Measurements from ENCODE around the gene ROPN1.
A peak's percentile ranks its signal among the peaks of the same experiment; 100 is the strongest.
"Not testable (repeated sequence)": the region's sequence is repeated elsewhere in the genome, so short reads cannot be mapped to it uniquely, and the experiment has no call there.

Gene ROPN1

DNA sequence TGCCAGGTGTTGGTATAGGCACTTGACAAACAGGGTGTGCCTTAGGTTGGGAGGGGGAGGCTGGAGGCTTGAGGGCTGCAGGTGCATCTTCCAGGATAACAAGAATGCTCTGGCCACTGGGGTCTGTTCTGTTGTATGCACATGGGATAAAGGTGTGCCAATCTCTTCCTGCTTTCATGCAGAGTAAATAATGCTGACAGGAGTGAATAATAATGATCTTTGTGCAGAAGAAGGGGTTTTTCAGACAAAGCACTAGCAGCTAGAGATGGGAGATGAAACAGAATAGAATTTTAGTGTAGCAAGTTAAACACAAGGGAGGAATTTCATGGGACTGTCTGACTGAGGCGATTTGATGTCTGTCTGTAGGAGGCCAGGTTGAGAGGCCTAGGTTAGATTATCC, 1.9 kb upstream of the ROPN1 start:
- no peak for DNase-seq

DNA sequence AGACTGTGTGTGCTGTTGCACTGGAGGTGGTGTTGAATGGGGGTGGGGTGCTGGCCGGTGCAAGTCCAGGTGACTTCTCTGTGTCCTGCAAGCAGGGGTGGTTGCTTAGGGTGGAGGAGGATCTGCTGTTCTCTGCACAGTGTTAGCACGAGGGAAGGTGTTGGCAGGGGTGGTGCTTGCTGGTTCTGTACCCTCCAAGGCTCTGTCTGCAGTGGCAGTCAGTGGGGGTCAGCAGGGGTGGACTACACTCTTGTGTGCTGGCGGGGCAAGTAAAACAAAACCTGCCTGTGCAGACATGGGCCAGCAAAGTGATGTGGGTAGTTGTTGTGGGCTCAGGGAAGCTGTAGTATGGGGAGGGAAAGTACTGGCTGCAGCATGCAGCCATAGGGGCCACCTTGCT, 5.5 kb downstream of the ROPN1 start:
- DNase-seq: no peak

DNA sequence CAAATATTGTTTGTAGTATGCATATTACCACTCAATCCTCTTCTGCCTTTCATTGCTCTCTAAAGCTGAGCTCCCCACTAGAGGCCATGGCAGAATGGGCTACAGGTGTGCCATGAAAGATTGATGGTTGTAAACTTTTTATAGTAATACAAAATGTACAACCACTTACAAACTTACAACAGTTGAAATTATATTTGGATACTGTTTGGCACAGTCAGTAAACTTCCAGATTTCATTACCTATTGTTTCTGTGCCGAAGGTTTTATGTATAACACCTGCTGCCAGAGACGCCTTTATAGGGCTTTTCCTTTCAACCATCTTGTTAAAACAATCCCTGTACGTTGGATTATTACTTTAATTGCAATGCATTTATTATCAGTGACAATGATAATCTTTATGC, 7.0 kb downstream of the ROPN1 start:
- no peak for DNase-seq

DNA sequence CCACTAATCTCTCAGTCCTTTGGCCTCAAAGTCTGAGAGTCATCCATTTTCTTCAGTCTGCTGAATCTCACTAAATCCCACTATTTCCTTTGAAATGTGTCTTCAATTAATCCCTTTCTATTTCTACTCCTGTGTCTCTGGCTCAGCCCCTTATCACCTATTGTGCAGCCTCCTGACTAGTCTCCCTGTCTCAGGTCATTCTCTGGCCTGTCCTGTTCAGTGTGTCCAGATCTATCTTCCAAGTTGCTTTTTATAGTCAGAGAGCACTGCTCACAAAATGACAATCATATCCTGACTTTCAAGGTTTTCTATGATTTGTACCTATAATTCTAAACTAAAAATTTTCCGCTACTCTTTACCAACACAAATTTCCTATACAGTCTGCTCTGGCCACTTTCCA, 7.6 kb downstream of the ROPN1 start:
- no peak for DNase-seq

DNA sequence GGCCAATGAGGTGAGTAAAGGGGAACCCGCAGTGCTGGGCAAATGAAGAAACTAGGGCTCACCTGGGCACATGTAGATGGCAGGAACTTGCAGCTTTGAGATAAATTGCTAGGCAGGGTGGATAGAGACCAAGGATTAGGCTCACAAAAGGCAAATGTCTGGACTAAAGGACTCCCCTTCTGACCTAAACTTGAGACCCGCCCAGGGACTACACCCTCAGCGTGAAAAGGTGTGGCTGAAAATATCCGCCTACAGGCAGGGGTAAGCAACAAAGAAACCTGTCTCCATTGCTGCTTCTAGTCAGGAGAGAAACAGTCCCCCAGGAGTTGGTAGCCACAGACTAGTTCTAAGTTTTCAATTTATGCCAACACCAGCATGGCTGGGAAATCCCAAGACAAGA, 10.6 kb downstream of the ROPN1 start:
- not testable (repeated sequence) for DNase-seq

DNA sequence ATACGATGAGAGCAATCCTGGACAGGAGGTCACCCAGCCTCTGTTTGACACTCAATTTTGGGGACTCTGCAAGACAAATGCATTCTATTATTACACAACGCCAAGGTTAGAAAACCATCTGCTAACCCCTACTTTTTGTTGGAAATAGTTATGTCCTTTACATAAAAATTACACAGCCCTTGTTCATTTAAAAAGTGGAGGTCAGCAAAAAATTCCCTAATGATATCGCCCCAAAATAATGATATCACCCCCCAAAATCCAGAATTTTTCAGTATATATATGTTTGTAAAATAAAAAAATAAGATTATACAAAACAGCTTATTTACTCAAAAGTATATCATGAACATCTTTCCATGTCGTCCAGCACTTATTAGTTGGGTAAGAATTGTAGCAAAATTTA, 11.4 kb downstream of the ROPN1 start:
- no peak for DNase-seq

DNA sequence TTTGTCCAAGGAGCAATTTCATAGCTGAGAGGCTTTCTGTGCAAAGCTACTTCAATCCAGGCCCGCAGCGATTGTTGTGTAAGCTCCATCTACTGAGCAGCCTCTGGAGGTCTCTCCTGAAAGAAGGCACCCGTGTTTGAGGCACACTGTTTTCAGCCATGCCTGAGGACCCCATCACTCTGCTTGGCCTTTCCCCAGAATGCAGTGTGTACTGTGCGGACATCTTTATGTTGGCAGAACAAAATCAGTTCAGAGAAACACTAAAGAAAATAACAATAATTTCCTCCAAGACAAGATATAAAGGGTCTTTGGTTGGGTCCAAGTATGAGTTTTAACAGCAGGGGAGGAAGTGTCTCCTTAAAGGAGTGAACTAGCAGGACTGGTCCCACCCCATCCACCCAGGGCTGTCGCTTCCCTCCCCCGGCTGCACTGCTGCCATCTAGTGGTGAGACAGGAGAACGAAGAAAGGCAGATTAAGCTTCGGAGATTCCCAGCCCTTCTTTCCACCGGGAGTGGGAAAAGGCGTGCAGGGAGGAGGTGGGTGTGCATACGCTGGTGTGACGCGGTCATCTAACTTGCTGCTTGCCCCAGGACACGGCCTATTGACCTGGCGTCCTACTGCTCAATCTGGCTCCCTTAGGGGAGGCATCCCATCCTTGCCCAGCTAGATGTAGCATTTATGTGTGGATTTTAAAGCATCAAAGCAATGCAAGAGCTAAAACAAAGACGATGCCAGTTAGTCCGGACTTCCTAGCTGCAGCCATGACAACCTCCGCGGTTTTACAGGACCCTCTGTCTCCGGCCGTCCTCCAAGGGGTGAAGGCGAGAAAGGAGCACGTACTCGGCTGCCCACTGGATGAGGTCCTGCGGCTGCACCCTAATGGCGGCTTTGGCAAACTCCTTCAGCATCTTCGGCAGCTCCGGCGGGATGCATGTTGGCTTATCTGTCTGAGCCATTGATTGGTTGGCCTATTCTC, 12.1 kb downstream of the ROPN1 start:
- peak in 1 of 5 experiments; percentile 14 for DNase-seq

DNA sequence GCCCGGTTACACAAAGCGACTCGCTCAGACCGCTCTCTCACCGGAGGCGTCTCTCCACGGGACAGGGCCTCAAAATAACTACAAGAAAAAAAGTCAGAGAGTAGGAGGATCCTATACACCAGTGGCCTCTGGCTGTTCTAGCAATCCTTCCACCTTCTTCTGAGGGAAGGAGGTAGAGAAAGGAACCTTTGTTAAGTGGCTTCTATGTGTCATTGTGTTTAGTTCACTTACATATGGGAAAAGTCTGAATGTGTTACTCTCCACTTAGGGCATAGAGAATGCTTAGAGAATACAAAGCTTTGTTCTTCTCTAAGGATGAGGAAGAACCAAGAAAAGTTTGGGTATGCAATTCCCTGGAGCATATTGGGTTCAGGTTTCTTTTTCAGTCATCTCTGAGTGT, 15.0 kb downstream of the ROPN1 start:
- DNase-seq: not testable (repeated sequence)

DNA sequence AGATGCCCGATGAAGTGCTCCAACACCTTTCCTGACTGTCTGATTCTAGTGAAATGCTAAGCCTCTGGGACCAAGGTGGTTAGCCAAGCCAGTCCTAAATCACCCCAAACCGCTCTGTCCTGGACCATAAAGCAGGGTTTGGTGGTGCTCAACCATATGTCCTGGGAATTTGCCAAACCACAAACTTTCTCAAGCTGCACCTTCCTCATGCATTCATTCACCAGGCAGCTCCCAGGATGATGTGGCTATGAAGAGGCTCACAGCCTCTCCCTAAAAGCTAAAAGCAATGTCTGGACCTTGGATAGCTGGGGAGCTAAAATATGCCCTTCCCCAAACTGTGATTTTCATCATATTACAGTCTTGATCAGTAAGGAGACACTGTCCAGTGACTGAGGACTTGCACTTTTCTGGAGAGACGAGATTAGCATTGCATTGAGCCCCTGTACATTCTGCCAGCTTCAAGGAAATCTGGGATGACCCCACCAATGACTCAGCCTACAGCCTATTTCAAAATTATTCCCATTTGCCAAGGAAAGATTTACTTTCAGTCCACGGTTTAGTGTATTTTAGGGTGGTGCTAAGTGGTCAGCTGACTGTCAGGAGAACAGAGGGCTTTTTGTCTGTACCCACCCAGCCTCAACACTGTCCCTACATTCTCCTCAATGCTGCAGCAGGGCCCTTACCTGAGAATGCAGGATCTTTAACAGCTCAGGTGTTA, 15.6 kb downstream of the ROPN1 start:
- not testable (repeated sequence) for DNase-seq

DNA sequence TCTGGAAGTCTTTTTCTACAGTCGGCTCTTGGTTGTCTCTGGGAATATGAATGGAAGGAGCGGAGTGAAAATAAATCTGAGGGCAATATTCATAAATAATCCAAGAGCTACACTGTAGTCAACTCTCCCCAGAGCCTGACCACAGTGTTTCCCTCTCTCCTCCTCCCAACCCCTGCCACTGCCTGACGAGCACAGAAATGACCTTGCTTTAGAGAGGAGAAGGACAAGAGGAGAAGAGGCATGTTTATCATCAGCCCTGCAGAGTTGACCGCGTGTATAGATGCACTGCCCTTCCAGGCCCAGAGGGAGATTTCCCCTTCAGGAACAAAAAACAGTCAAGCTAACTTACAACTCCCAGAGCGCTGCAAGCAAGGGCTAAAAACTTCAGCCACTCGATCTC, 16.9 kb downstream of the ROPN1 start:
- not testable (repeated sequence) for DNase-seq

DNA sequence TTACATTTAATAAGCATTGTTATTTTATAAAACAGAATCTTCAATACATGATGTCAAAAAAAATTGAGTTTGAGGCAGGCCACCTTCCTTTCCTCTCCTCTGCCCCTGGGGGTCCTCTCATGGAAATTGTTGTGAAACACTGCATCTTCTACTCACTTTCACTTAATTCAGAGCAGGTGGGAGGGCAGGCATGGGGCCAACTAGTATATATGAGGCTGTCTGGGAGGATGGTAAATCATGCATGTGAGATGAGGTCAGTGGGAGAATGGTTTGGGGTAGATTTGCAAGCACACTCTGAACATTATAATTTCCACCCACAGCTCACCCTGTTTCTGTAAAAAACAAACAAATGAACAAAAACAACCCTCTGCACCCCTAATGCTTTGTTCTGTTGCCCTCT, 20.5 kb downstream of the ROPN1 start:
- no peak for DNase-seq

DNA sequence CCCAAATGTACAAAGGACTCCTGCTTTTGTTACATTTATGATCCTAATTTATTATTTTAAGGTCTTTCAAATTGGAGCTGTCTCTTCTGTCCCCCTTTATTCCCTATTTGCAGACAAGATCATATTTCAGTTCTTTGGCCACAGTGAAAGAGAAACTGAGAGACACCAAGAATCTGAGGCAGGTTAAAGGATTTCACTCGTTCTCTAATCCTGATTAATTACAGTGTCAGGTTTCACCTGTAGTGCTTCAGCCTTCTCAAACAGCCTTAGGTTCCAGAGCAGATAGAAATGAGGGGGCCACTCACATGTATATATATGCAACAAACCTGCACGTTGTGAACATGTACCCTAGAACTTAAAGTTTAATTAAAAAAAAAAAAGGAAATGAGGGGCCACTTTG, 24.7 kb downstream of the ROPN1 start:
- not testable (repeated sequence) for DNase-seq

DNA sequence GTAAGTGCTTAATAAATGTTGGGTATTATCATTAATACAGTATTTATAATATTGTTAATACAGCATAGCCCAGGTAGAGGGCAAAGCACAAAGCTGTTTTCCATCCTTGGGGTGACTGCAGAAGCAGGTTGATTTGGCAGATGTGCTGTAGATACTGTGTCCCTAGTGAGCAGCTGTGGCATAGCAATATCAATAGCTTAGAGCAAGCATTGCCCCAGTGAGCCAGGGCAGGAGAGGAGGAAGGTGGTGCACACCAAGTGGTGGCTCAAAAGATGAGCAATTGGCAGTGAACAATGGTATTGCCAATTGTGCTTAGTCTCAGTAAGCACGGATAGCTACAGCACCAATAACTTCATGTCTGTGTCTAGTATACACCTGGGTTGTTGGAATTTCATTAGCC, 25.1 kb downstream of the ROPN1 start:
- not testable (repeated sequence) for DNase-seq

DNA sequence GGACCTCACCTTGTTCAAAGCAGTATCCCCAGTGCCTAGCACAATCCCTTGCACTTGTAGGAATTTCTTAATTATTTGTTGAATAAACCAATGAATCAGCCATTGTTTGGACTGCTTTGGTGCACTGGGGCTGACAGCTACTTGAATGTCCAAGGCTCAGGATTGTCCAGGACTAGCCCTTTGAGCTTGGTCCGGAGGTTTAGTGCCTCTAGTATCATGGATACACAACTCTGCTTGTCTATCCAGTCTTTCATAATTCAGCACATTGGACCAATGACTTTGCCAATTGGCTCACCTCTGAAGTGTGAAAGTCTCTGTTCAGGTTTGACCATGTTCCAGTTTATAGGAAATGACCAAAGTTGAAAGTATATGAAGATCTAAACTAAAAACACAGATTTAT, 27.1 kb downstream of the ROPN1 start:
- not testable (repeated sequence) for DNase-seq

DNA sequence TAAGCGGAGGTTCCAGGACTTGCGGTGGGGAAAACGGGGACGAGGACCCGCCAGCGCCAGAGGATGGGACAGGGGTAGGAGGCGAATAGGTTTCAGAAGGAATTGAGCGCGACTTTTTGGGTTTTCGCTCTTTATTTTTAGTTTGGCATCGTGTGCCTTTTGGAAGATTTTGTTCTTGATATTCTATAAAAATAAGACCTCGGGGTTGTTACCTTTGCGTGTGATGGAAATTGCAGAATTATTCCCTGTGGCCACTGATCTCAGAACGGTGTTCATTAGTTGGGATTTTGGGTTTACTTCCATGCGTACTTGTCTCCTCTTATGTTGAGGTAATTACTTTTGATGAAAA, 30.4 kb downstream of the ROPN1 start:
- no peak for DNase-seq

DNA sequence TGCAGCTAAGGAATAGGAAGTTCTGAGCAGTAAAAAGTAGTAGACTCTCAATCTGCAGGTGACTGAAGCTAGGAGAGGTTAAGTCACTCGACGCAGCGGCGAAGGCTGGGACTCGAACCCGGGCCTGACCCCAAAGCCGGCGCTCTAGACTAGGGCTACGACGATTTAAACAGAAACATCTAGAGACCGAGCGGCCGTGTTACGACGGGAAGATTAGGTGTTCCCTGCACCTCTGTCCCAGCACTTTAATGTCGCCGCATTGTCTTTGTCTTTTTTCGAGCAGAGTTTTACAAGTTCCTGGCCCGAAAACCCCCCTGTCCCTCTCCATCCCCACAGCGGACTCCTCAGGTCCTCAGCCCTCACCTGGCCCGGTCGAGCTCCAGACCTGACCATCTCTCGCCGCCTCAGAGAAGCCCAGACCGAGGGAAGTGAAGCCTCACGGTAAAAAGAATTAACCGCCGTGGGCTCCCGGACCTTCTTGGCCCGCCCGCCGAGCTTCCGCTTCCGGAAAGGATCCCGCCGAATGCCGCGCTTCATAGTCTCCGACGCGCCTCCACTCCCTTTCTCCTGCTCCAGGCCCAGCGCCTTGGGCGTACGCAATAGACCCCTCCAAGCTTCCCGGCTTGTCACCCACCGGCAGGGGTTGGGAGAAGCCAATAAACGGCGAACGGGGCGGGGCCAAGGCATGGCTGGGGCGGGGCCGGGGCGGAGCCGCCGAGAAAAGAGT, 31.0 kb downstream of the ROPN1 start, which contains the start of gene CCDC14:
Gene CCDC14, minus strand, starts transcription at position 449 of the 727 bp plus-strand sequence. Its CDS starts 56 bp downstream, at position 393.
- peak; percentile 61 to 80 (median 71) for DNase-seq

DNA sequence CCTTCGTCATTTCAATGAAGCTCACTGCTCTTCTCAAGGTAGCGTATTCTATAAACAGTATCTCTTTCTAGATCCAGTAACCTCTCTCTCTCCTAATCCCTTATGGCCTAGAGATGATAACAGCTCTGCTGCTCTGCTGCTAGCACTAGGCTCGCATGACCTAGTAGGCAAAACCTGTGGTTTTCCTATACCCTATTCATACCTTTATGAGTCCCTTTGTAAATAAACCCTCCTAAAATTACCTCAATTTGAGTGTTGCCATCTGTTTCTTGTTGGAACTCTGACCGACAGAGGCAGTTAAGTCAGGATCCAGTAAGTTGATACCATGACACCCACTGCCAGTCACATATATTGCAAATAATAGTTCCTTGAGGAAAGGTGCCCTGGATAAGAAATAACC, 38.2 kb downstream of the ROPN1 start:
- DNase-seq: no peak

DNA sequence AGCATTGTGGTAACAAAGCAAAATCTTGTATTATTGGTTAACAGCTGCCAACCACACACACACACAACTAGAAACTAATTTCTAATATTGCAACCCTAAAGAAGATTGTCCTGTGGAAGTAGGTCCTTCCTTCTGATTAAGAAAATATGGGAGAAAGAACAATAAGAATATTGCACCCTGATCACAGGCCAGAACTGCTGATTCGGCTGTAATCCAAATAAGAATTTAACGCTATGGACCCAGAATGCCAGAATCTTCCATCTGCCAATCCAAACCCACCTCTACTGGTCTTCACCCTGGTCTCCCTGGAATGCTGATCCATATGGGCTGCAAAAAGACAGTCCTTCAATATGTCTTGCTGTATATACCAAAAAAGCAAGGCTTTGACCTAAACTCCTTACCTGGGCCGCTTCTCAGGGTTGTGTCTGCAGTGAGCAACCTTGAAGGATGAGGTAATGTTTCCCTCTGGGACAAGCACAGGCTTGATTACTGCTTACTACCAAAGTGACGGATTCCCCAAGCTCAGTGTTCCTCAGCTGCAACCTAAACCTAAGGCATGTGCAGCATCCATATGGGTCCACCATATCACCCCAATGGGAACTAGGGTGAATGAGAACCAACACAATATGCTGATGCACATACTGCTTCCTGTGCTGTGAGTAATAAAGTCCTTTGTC, 38.9 kb downstream of the ROPN1 start:
- DNase-seq: no peak

DNA sequence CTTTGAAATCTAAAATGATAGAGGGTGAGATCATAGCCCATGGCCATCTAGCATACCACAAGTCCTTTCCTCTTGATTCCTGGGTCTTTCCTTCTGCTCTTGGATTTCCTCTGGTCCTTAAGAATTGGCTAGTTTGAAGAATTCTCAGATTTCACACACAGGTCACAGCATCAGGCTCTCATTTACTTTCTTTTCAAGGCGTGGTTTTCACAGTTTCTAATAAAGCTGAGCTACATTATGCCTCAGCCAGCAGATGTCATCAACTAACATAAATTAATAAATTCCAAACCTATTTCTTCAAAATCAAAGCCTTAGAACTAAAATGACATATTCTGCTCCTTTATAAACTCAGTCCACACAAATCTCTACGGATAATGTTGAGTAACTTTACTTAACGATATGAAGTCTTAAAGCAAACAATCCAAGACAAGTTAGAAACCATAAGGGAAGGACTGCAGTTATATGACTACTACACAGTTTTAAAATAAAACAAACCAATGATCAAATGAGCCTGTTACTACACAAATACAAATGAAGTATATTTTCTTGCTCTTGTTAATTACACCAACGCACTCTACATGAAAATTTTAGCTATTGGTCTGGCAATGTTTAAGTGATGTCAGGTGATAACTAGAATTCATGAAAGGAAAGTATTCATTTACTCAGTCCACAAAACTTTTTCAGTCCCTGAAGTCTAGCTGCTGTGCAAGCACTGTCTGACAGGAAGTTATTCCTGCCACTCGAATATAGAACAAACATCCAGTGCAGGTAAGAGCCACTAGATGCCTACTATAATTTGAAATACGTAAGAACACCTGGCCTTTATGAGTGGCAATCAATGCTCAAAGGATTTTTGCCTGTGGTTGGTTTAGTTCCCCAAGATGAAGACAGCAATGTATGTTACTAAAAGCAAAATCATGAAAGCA, 40.1 kb downstream of the ROPN1 start:
- no peak for DNase-seq

DNA sequence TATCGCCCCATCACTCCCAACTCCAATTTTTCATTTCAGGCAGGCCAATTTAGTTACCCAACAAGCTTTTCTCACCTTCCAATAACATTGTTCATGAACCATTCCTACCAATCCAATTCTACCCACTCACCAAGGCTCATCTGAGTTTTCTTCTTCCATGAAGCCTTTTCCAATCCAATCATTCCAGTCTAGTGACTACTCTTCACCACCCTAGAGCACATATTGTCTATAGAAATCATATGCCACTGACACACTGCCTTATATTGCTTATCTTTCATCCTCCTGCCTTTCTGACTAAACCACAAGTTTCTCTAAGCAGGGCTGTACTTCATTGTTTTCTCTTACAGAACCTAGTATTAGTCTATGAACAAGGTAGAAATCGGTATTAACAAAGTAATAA, 42.3 kb downstream of the ROPN1 start:
- DNase-seq: no peak

DNA sequence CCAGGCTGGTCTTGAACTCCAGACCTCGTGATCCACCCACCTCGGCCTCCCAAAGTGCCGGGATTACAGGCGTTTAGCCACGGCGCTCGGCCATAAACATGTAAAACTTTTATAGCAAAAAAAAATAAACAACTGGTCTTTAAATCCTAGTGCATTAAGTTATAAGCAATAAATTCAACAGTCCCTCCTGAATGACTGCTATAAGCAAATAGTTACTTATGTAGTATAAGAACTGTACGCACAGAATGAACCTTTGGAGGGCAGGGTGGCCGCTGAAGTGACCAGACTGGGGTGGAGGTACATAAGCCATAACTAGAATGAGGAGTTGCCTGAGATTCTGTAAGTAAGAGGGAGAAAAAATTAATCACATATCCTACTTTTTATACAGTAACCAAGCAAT, 43.5 kb downstream of the ROPN1 start:
- no peak for DNase-seq

All from T-helper 2 cell (primary cell).